Diencephalon (tissue), 1 donor: ENCODE measurements around the gene NFATC2IP. TPM values are rescaled to one million over a fixed set of nuclear protein-coding genes. Genes with fewer than 3 reads are reported as not detected.

Source experiments
- total RNA-seq: library from RNA; depleted of rRNA; stranded (reverse); fragments of >200 nt; gene quantifications from one replicate; pipeline ENCODE4 v1.2.3, GENCODE V29; 2014

Gene NFATC2IP
- 28.4 TPM for total RNA-seq

GRCh38 chr16:28950648-28951409, at the start of gene NFATC2IP:
Gene NFATC2IP (plus strand): TSS chr16:28950937. CDS start chr16:28951012, 75 bp downstream.

GRCh38 chr16:28924762-28925385, 25.9 kb upstream of the NFATC2IP start, which contains the start of gene RABEP2:
Gene RABEP2 (minus strand): TSS chr16:28925238. CDS start chr16:28925163, 75 bp downstream.

GRCh38 chr16:28931801-28932225, 18.9 kb upstream of the NFATC2IP start, which contains the start of gene CD19:
Gene CD19 (plus strand): TSS chr16:28931971. CDS start chr16:28932001, 30 bp downstream.

DNA sequence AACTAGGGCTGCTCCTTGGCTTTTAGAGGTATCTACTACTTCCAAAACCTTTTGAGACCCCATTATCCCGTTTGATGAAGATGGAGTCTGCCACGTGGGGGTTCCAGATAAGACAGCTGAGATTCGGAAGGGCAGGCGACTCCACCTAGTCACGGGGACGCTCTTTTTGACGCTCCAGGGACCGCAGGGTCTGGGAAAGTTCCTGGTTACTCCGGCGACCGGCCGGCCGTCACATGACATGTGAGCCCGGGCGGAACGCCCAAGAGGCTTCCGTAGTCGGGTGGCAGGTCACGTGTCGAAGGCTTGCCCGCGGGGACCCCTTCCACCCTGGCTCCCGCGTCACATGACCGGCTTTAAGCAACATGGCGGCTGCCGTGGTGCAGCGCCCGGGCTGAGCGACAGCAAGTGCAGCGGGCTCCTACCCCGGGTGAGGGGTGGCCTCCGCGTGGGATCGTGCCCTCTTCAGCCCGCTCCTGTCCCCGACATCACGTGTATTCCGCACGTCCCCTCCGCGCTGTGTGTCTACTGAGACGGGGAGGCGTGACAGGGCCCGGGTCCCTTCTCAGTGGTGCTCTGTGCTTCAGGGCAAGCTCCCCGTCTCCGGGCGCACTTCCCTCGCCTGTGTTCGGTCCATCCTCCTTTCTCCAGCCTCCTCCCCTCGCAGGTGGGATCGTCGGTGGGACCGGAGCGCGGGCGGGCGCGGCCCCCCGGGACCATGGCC, 23.9 kb downstream of the NFATC2IP start, which contains the start of gene SPNS1:
TSS of gene SPNS1 (plus strand) at position 342 of the 721 bp plus-strand sequence. CDS start at position 716, 374 bp downstream.

DNA sequence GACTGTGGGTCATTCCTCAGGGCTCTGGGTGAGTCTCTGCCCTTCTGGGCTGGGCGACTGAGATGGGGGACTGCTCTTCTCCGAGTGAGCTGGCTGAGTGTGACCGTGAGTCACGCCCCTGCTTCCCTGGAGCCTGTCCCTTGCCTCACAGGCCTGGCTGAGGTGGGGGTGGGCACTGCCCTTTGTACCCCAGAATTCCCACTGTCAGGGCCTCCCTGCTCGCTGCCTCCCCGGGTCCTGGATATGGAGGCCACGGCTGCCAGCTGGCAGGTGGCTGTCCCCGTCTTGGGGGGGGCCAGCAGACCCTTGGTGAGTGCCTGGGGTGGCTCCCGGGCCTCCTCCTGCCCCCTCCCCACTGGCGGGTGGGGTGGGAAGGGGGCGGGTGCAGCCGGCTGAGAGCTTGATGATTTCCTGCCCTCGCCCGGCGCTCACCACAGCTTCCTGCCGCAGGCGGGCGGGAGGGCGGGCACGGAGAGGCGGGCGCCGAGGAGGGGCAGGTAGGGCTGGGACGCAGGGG, 33.9 kb downstream of the NFATC2IP start, which contains the start of gene LAT:
TSS of gene LAT (plus strand) at position 434 of the 517 bp plus-strand sequence. CDS start 366 bp downstream, outside the sequence.

Other genes starting within 250 kb of the NFATC2IP start
- 195 TPM for gene EIF3C, start 239.5 kb upstream of the NFATC2IP start, total RNA-seq
- gene NPIPB9, start 199.2 kb upstream of the NFATC2IP start, total RNA-seq: 4.6 TPM
- gene ATXN2L, start 127.9 kb upstream of the NFATC2IP start, total RNA-seq: 43.1 TPM
- 71.7 TPM for gene TUFM, start 104.6 kb upstream of the NFATC2IP start, total RNA-seq
- 18.7 TPM for gene SH2B1, start 87.1 kb upstream of the NFATC2IP start, total RNA-seq
- gene ATP2A1, start 72.4 kb upstream of the NFATC2IP start, total RNA-seq: 0.23 TPM
- 7.8 TPM for gene RABEP2, start 25.7 kb upstream of the NFATC2IP start, total RNA-seq
- 0.23 TPM for gene CD19, start 19.0 kb upstream of the NFATC2IP start, total RNA-seq
- 27.7 TPM for gene SPNS1, start 23.8 kb downstream of the NFATC2IP start, total RNA-seq
- gene LAT, start 34.1 kb downstream of the NFATC2IP start, total RNA-seq: 0.69 TPM